Activated CD4-positive, alpha-beta T cell treated with anti-CD3 and anti-CD28 coated beads, Interleukin-2, amount 50 U/mL, for 1 hour (primary cell): ENCODE measurements around the gene MACROD1.

Source experiments
- DNase-seq: peaks from one replicate; pipeline ENCODE4 v3.0.0-alpha.2; 2020

Gene MACROD1

GRCh38 chr11:64109332-64109731 is 56.6 kb downstream of the MACROD1 start:
- no peak for DNase-seq

- DNase-seq = no peak
Measured at GRCh38 chr11:64107303-64107702, 58.6 kb downstream of the MACROD1 start.

GRCh38 chr11:64104632-64105031 is 61.3 kb downstream of the MACROD1 start:
- DNase-seq = no peak

GRCh38 chr11:64103277-64103985 is 62.5 kb downstream of the MACROD1 start:
- no peak for DNase-seq

GRCh38 chr11:64102005-64102738 is 63.7 kb downstream of the MACROD1 start:
- no peak for DNase-seq

- no peak for DNase-seq
Measured at GRCh38 chr11:64101461-64101860, 64.5 kb downstream of the MACROD1 start.

GRCh38 chr11:64100782-64101353 is 65.0 kb downstream of the MACROD1 start:
- DNase-seq = no peak

- DNase-seq = no peak
Measured at GRCh38 chr11:64100360-64100759, 65.6 kb downstream of the MACROD1 start.

GRCh38 chr11:64099436-64099835 is 66.5 kb downstream of the MACROD1 start:
- DNase-seq = no peak

- no peak for DNase-seq
Measured at GRCh38 chr11:64098318-64098831, 67.5 kb downstream of the MACROD1 start.

- no peak for DNase-seq
Measured at GRCh38 chr11:64097468-64098317, 68.2 kb downstream of the MACROD1 start.

- DNase-seq = no peak
Measured at GRCh38 chr11:64096835-64097234, 69.1 kb downstream of the MACROD1 start.

- DNase-seq = no peak
Measured at GRCh38 chr11:64095949-64096348, 70.0 kb downstream of the MACROD1 start.

GRCh38 chr11:64095273-64095817 is 70.6 kb downstream of the MACROD1 start:
- DNase-seq = no peak

- no peak for DNase-seq
Measured at GRCh38 chr11:64094463-64095260, 71.3 kb downstream of the MACROD1 start.

- no peak for DNase-seq
Measured at GRCh38 chr11:64093233-64094039, 72.5 kb downstream of the MACROD1 start.

GRCh38 chr11:64092761-64093136 is 73.2 kb downstream of the MACROD1 start:
- no peak for DNase-seq

GRCh38 chr11:64092111-64092760 is 73.7 kb downstream of the MACROD1 start:
- DNase-seq = no peak

- DNase-seq = no peak
Measured at GRCh38 chr11:64090806-64091516, 75.0 kb downstream of the MACROD1 start.
